Body of pancreas (tissue), 4 donors: ENCODE data around the gene SAMD5. TPM values are rescaled to one million over a fixed set of nuclear protein-coding genes. Genes with fewer than 3 reads are reported as not detected.

Experiments used
- ATAC-seq: fragments of 150-250 bp; one replicate; pipeline ENCODE4 v1.9.1; 2016
- DNase-seq, 4 donors: peaks; one replicate each; pipeline ENCODE4 v3.0.0-alpha.2; 2019
- H3K27ac ChIP-seq, 4 donors: fragments of 200-600 bp; sonication (generic); 1 replicate in 3 of 4; 2 replicates in 1 of 4; pipeline versions ENCODE4 v1.5.1 to v1.6.1; 2016 to 2019; ENCODE audit warnings: mild to moderate bottlenecking in 1 of 4, mixed read lengths in 1 of 4, moderate library complexity in 1 of 4
- H3K27me3 ChIP-seq, 2 donors: fragments of 200-600 bp; sonication (generic); one replicate each; pipeline ENCODE4 v1.6.0; 2016; ENCODE audit warnings: mild to moderate bottlenecking in 1 of 2
- H3K36me3 ChIP-seq, 2 donors: fragments of 200-600 bp; sonication (generic); replicated peaks in 1 of 2; 2 replicates each; pipeline ENCODE4 v1.5.1; 2016; ENCODE audit warnings: low read depth in 2 of 2; ENCODE audit not compliant: insufficient read depth in 1 of 2
- H3K4me1 ChIP-seq: fragments of 200-600 bp; sonication (generic); one replicate; pipeline ENCODE4 v1.6.0; 2016
- H3K4me3 ChIP-seq, 2 donors: fragments of 200-600 bp; sonication (generic); 1 replicate in 1 of 2; 2 replicates in 1 of 2; pipeline ENCODE4 v1.5.1; 2016 to 2019
- H3K9me3 ChIP-seq, 3 donors: fragments of 200-600 bp; sonication (generic); 1 replicate in 2 of 3; 2 replicates in 1 of 3; pipeline ENCODE4 v1.5.1; 2016
- POLR2A ChIP-seq, 3 donors: fragments of 450-650 bp; IDR thresholded peaks; one replicate each; pipeline ENCODE4 v1.6.1; 2016; ENCODE audit warnings: antibody characterized with exemption in 3 of 3, mild to moderate bottlenecking in 2 of 3
- WGBS, 2 donors: methylation state at CpG; one replicate each; pipeline ENCODE4 v1.1.5; 2017; 5-methylcytosine and 5-hydroxymethylcytosine counted together
- intact Hi-C: fragments of 100-400 bp; cut with DNase I; formaldehyde crosslinking; loops from one replicate; pipeline ENCODE4 v1.15.1; 2023
- total RNA-seq, 2 donors: library from RNA; depleted of rRNA; stranded (reverse); fragments of >200 nt; gene quantifications; one replicate each; pipeline ENCODE4 v1.1.0, GENCODE V29; 2016
- TF ChIP-seq, protein P1 (sequence below), 7 experiments: fragments of 450-650 bp in 4 of 7; fragments of 200-600 bp in 3 of 7; sonication (generic) in 3 of 7; IDR thresholded peaks; one replicate each; pipeline ENCODE4 v1.5.1; 2016 to 2019; ENCODE audit warnings: antibody characterized with exemption in 7 of 7

The SAMD5 gene
- total RNA-seq = 1 to 10 TPM in 1 of 2 donors, under 1 TPM in 1; 0.26 to 1.6 TPM

DNA sequence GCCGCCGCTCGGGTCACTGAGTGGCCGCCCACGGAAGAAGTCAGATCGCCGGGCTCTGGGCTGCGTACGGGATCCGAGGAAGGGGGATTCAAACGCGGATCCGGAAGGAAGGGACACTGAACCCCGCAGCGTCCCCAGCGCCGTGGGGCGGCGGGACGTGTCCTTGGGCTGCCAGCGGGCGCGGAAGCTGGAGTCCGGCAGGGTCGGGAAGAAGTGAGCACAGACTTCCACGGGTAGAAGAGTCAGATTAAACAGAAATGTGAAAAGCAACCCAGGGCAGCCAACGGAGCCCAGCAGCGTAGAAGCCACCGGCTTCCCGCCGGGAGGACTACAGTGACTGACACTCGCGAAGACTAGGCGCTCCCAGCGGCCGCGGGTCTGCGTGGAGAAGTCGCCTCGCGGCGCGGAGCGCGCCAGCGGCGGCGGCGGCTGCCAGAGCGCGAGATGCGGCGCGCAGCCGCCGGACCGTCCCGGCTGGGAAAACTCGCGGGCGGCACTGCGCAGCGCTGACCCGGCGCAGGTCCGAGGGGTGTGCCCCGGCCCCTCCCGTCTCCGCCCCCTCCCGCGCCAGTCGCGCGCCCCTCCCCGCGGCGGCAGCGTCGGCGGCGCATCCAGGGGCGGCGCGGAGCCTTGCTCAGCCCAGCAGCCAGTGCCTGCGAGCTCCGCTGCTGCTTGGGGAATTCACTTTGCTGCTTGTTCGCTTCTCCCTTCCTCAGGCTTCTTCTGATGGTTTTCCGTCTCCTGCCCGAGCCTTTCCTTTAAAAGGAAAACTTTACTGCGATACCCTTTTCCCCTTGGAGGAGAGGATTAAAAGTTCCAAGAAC, at the start of gene SAMD5:
Gene SAMD5 (plus strand): TSS at position 649 of the 824 bp plus-strand sequence. CDS start 239 bp downstream, outside the sequence.
- Histone ChIP-seq H3K4me3 (peak within 1 kb of the TSS; percentile 4 to 46), H3K27me3 (no peaks in the 10 kb centered on the region), H3K4me1 (peaks cover 33% of the 10 kb centered on the region), H3K36me3 (no peaks in the 10 kb centered on the region), H3K27ac (peak within 1 kb of the TSS in 2 of 4 donors; percentile 34 to 38), H3K9me3 (no peaks in the 10 kb centered on the region)
- TF ChIP-seq, protein P1, sequence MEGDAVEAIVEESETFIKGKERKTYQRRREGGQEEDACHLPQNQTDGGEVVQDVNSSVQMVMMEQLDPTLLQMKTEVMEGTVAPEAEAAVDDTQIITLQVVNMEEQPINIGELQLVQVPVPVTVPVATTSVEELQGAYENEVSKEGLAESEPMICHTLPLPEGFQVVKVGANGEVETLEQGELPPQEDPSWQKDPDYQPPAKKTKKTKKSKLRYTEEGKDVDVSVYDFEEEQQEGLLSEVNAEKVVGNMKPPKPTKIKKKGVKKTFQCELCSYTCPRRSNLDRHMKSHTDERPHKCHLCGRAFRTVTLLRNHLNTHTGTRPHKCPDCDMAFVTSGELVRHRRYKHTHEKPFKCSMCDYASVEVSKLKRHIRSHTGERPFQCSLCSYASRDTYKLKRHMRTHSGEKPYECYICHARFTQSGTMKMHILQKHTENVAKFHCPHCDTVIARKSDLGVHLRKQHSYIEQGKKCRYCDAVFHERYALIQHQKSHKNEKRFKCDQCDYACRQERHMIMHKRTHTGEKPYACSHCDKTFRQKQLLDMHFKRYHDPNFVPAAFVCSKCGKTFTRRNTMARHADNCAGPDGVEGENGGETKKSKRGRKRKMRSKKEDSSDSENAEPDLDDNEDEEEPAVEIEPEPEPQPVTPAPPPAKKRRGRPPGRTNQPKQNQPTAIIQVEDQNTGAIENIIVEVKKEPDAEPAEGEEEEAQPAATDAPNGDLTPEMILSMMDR (IDR thresholded peaks at IDR 0.05) = no peak
- TF ChIP-seq POLR2A (IDR thresholded peaks at IDR 0.05) = peak in 1 of 3 donors; percentile 5
- peak; percentile 64 for ATAC-seq
- WGBS, 2 donors = 0 to 1% methylated on average over 6 to 79 of the region's 90 CpGs
- intact Hi-C loops = loop anchor here (10.0 kb wide), 1 partner anchor 657 kb away; no protein-coding TSS in a partner anchor
- DNase-seq = peak; percentile 25 to 53 (median 32)

GRCh38 chr6:147459780-147460179, 48.7 kb upstream of the SAMD5 start:
- 75% methylated on average over 1 of the region's 1 CpG for WGBS, 2 donors
- no peak for ATAC-seq

DNA sequence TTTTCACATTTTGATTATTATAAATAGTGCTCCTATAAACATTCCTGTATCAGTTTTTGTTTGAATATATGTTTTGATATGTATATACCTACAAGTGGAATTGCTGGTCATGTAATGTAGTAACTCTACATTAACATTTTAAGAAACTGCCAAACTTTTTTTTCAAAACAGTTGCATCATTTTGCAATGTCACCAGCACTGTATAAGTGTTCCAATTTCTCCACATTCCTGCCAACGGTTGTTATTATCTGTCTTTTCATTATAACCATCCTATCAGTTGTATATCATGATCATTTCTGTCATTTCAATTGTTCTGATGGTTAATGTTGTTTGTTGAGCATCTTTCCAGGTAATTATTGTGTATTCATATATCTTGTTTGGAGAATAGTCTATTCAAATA, 44.8 kb upstream of the SAMD5 start:
- no peak overlapping the region for H3K27ac ChIP-seq
- no peaks in the 10 kb centered on the region for H3K36me3 ChIP-seq
- TF ChIP-seq, protein P1 (IDR thresholded peaks at IDR 0.05) = no peak
- TF ChIP-seq POLR2A (IDR thresholded peaks at IDR 0.05) = no peak
- DNase-seq = no peak
- WGBS, 2 donors = 26 to 39% methylated on average over 1 of the region's 1 CpG
- no peaks in the 10 kb centered on the region for H3K4me1 ChIP-seq
- ATAC-seq = no peak
- H3K4me3 ChIP-seq = no peak overlapping the region
- no peaks in the 10 kb centered on the region for H3K27me3 ChIP-seq
- intact Hi-C loops = no loop called here
- H3K9me3 ChIP-seq = no peaks in the 10 kb centered on the region

More at GRCh38 chr6:147459780-147460179, 48.7 kb upstream of the SAMD5 start:
- Histone ChIP-seq H3K4me1 (no peaks in the 10 kb centered on the region), H3K36me3 (no peaks in the 10 kb centered on the region), H3K27me3 (no peaks in the 10 kb centered on the region), H3K9me3 (no peaks in the 10 kb centered on the region), H3K27ac (no peak overlapping the region), H3K4me3 (no peak overlapping the region)
- intact Hi-C loops = no loop called here
- no peak for DNase-seq
- TF ChIP-seq, protein P1 (IDR thresholded peaks at IDR 0.05) = no peak
- TF ChIP-seq POLR2A (IDR thresholded peaks at IDR 0.05) = no peak

- no peak for DNase-seq
- Histone ChIP-seq H3K27ac (no peak overlapping the region), H3K36me3 (no peaks in the 10 kb centered on the region), H3K9me3 (no peaks in the 10 kb centered on the region), H3K4me1 (no peaks in the 10 kb centered on the region), H3K27me3 (no peaks in the 10 kb centered on the region), H3K4me3 (no peak overlapping the region)
- 42 to 55% methylated on average over 5 of the region's 5 CpGs for WGBS, 2 donors
- no peak for ATAC-seq
- intact Hi-C loops = no loop called here
- no peak for TF ChIP-seq POLR2A (IDR thresholded peaks at IDR 0.05)
- TF ChIP-seq, protein P1 (IDR thresholded peaks at IDR 0.05) = no peak
These were observed 41.1 kb upstream of the SAMD5 start for GRCh38 chr6:147467428-147467827.
